Stimulated activated CD4-positive, alpha-beta T cell treated with anti-CD3 and anti-CD28 coated beads, Interleukin-2, amount 100 ng/mL, for 4 hours (primary cell): Measurements from ENCODE around the gene MYCBPAP.
A peak's percentile ranks its signal among the peaks of the same experiment; 100 is the strongest.
"Not testable (repeated sequence)": the region's sequence is repeated elsewhere in the genome, so short reads cannot be mapped to it uniquely, and the experiment has no call there.

Source experiments
- DNase-seq: peaks from one replicate; pipeline ENCODE4 v3.0.0-alpha.2; 2020; ENCODE audit warnings: low read depth

The MYCBPAP gene

DNA sequence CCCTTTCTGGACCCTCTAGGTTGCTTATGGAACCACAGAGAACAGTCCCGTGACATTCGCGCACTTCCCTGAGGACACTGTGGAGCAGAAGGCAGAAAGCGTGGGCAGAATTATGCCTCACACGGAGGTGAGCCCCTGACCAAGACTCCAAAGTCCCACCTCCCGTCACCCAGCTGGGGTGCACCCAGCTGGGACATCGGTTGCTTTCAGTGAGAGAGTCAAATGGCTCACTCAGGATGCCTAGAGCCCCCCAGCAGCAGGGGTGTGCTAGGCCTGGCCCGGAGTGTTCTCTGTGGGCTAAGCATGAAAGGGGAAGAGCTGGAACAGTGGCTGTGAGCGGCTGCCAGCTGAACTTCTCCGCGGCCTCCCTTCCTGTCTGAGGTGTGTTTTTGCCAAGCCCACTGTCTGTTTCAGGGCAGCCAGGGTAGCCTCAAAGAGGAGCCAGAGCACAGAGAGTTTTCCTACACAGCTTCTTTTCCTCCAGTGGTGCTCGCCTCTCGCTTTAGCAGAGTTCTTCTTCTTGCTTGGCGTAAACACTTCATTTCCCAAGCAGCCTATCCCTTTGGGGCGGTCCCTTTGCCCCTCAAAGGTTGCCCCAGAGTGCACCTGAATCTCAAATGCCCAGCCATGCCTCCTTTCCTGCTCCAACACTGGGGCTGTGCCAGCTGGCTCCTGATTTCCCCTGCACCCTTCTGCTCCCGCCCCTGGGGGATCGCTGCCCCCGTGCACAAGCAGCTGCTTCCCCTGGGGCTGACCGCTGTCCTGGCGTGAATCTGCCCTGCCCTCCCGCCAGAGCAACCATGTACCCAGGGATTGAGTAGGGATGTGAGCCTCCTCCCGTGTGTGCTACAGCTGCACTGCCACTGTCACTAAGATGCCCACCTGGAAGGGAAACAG lies 37.0 kb upstream of the MYCBPAP start:
- no peak for DNase-seq

DNA sequence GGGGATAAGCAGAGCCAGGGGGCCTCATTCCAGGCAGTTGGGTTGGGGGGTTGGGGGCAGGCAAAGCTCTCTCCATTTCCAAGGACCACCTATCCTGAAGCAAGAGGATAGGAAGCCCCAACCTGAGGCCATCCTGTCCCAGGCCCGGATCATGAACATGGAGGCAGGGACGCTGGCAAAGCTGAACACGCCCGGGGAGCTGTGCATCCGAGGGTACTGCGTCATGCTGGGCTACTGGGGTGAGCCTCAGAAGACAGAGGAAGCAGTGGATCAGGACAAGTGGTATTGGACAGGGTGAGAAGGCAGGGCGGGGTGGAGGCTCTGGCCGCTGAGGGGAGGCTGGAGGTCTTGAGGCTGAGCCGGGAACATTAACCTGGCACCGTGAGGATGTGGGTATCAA lies 36.0 kb upstream of the MYCBPAP start:
- no peak for DNase-seq

DNA sequence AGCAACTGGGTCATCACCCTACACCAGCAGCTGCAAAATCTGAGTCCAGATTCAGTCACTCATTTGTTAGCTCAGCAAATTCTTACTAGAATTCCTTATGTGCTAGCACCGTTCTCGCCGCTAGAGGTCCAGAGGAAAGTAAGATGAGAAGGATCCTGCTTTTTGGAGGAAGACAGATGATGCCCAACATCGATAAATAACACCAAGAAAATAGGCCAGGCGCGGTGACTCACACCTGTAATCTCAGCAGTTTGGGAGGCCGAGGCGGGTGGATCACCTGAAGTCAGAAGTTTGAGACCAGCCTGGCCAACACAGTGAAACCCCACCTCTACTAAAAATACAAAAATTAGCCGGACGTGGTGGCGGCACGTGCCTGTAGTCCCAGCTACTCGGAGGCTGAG lies 35.5 kb upstream of the MYCBPAP start:
- not testable (repeated sequence) for DNase-seq

DNA sequence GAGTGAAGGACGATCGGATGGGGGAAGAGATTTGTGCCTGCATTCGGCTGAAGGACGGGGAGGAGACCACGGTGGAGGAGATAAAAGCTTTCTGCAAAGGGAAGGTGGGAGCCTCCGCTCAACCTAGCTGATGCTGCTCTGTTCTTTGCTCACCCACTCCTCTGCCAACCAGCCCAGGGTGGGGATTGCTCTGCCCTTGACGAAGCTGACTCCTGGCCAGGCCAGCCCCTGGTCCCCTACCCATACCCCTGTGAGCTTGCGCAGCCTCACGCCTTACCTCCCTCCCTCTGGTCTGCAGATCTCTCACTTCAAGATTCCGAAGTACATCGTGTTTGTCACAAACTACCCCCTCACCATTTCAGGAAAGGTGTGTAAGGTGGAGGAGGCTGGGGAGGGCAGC lies 34.3 kb upstream of the MYCBPAP start:
- no peak for DNase-seq

DNA sequence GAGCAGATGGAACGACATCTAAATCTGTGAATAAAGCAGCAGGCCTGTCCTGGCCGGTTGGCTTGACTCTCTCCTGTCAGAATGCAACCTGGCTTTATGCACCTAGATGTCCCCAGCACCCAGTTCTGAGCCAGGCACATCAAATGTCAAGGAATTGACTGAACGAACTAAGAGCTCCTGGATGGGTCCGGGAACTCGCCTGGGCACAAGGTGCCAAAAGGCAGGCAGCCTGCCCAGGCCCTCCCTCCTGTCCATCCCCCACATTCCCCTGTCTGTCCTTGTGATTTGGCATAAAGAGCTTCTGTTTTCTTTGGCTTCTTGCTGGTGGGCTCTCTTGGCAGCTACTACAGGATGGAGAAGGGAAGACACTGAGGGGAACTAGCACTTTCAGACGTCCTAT lies 33.7 kb upstream of the MYCBPAP start:
- DNase-seq = no peak

DNA sequence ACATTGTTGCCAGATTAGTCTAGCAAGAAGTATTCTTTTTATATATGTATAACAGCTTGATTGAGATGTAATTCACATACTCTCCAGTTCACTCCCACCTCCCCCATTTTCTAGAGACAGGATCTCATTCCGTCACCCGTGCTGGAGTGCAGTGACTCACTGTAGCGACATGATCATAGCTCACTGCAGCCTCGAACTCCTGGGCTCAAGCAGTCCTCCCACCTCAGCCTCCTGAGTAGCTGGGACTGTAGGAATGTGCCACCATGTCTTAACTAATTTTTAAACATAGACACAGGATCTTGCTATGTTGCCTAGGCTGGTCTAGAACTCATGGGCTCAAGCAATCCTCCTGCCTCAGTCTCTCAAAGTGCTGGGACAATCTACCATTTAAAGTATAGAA lies 32.9 kb upstream of the MYCBPAP start:
- DNase-seq = no peak

DNA sequence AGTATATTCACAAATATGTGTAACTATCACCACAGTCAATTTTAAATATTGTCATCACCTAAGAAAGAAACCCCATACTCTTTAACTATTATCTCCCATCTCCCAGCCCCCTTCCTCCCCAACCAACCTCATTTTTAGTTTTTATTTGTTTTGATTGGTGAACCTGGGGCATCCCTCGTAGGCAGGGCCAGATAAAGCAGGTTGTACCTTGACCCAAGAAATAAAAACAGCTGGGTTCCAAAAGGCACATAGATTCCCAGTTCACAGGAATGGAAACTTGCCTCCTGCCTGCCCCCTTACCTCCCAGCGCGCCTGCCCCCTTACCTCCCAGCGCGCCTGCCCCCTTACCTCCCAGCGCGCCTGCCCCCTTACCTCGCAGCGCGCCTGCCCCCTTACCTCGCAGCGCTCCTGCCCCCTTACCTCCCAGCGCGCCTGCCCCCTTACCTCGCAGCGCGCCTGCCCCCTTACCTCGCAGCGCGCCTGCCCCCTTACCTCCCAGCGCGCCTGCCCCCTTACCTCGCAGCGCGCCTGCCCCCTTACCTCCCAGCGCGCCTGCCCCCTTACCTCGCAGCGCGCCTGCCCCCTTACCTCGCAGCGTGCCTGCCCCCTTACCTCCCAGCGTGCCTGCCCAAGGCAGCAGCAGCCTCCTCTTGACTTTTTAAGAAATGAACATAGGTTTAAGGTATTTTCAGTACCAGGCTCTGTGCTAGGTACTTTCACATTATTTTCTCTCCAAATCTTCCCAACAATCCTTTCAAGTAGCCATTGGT lies 32.3 kb upstream of the MYCBPAP start:
- DNase-seq = not testable (repeated sequence)

DNA sequence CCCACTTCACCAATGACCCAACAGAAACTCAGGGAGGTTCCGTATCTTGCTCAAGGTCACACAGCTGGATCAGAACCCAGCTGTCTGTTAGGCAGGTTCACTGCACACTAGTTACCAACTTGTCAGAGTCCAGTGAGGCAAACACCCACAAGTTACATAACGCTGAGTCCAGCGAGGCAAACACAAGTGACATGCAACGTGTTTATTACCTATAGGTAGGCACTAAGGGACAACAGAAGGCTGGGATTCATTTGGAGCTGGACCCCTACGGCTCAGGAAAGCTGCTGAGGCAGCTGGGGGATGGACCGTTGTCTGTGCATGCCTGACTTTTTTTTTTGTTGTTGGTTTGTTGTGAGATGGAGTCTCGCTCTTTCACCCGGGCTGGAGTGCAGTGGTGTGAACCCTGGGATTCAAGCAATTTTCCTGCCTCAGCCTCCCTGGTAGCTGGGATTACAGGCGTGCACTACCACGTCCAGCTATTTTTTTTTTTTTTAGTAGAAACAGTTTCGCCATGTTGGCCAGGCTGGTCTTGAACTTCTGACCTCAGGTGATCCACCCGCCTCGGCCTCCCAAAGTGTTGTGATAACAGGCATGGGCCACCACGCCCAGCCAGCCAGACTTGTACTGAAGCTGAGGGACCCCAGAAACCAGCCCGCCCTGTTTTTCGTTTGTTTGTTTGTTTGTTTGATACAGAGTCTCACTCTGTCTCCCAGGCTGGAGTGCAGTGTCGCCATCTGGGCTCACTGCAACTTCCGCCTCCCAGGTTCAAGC lies 31.5 kb upstream of the MYCBPAP start:
- DNase-seq = no peak

DNA sequence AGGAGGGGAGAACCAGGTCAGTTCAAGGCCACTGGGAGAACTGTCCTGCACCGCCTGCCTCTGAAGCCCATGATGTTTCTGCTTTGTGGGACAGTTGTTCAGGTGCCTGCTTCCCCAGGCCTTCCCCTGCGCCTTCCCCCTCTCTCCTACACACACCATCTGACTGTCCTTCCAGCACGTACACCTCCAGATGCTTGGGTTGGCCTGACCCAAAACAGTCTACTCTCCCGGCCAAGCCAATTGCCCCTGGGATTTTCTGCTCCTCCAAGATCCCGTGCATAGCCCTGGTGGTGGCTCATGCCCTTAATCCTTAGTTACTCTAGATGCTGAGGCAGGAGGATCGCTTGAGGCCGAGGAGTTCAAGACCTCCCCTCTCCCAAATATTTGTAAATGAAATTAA lies 30.3 kb upstream of the MYCBPAP start:
- DNase-seq = no peak

DNA sequence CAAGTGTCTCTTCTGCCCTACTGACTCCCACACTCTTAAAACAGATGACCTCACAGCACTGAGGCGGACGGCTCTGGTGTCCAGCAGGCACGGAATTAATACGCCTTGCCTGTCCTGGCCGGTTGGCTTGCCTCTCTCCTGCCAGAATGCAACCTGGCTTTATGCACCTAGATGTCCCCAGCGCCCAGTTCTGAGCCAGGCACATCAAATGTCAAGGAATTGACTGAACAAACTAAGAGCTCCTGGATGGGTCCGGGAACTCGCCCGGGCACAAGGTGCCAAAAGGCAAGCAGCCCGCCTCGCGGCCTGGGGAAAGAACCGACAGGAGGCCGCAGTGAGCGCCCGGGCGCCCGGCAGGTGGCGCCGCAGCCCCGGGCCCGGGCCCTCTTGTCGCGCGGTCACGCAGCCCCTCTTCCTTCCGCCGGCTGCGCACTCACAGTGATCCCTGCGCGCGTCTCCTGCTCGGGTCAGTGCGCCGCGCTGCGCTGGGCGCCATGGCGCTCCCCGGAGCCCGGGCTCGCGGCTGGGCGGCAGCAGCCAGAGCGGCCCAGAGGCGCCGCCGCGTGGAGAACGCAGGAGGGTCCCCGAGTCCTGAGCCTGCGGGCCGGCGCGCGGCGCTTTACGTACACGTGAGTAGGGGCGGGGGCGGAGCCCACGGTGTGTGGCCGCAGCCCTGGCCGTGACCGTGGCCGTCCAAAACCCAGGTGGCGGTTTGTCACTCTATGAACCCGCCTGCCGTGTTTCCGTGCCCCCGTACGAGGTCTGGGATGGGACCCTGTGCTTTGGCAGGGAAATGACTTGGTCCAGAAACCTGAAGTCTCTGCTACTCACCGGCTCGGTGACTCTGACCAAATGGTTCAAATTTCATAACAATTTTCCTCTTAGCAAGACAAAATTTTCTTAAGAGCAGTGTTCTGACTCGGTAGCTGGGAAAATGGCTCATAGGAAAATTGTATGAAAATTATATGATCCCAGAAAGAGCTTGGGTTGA lies 29.6 kb upstream of the MYCBPAP start, which contains the start of gene RSAD1:
RSAD1 (plus strand) TSS at position 470 of the 991 bp plus-strand sequence; CDS start at position 495, 25 bp downstream.
- peak; percentile 75 for DNase-seq

DNA sequence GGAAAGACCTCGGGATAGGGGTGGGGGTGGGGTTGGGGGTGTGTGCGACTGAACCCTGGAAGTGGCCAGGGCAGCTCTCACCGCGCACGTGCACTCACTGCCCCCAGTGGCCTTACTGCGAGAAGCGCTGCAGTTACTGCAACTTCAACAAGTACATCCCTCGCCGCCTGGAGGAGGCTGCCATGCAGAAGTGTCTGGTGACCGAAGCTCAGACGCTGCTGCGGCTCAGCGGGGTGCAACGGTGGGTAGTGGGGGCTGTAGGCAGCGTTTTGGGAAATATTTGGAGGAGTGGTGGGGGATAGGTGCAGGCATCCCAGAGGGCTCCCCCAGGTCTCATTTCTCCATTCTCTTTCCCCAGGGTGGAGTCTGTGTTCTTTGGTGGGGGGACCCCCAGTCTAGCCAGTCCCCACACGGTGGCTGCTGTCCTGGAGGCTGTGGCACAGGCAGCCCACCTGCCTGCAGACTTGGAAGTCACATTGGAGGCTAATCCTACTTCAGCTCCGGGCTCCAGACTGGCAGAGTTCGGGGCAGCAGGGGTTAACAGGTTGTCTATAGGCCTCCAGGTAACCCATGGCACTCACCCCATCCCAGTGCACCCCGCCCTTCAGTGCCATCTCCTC lies 28.6 kb upstream of the MYCBPAP start:
- DNase-seq = peak; percentile 51

DNA sequence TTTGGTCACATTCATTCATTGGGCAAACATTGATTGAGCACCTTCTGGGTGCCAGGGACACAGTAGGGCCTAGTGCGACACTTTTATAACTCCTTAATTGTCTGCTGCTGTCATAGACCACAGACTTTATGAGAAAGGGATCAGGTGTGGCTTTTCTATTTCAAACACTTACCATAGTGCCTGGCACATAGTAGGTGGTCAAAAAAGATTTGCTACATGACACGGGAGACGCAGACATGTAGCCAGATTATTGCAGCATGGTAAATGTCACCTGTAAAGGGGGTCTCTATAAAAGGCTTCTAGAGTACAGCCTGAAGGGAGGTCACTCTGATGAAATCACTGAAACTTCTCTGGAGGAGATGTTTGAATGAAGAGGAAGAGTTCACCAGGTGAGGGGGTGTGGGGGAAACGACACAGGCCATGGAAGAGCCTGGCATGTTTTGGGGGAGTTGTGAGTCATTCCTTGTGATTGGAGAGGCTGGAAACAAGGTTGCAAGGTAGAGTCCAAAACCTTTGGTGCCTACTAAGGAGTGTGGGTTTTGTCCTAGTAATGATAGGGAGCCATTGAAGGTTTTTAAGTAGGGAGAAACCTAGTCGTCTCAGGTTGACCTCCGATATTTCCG lies 28.0 kb upstream of the MYCBPAP start:
- DNase-seq = no peak

DNA sequence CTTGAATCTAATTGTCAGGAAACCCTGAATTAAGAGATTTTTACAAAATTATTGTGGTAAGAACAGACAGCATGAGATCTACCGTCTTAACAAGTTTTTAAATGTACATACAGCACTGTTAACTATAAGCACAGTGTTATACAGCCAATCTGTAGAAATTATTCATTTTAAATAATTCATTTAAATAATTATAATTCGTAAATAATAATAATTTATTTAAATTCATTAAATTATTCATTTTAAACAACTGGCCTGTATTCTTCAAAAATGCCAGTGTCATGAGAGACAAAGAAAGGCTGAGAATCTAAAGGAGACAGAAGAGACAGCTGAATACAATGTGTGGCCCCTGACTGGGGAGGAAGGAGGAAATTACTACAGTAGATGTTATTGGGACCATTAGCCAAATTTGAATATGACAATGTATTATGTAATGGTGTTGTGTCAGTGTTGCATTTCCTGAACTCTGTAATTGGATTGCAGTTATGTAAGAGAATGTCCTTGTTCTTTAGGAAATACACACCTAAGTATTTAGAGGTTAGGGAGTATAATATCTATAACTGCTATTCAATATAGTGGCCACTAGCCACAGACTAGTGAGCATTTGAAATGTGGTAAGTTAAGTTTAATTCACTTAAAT lies 27.3 kb upstream of the MYCBPAP start:
- DNase-seq = no peak

DNA sequence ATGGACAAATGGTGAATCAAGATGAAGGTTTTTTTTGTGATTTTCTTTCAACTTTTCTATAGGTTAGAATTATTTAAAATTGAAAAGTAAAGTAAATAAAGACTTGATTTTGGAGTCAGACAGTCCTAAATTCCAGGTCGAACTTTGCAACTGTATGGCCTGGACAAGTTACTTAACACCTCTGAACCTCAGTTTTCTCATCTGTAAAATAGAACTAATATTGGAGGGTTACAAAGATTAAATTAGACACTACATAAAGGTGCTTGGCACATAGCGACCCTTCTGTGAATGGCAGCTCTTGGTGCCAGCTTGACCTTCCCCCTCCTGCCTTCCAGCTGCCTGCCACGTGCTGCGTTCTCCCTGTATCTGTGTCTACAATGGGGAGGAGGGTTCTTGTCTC lies 26.6 kb upstream of the MYCBPAP start:
- no peak for DNase-seq

DNA sequence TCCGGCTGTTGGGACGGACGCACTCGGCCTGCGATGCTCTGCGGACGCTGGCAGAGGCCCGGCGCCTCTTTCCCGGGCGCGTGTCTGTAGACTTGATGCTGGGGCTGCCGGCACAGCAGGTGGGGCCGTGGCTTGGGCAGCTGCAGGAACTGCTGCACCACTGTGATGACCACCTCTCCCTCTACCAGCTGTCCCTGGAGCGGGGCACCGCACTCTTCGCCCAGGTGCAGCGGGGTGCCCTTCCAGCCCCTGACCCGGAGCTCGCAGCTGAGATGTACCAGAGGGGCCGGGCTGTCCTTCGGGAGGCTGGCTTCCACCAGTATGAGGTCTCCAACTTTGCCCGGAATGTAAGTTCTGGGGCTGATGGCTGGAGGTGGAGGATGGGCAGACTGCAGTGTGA lies 26.1 kb upstream of the MYCBPAP start:
- no peak for DNase-seq

DNA sequence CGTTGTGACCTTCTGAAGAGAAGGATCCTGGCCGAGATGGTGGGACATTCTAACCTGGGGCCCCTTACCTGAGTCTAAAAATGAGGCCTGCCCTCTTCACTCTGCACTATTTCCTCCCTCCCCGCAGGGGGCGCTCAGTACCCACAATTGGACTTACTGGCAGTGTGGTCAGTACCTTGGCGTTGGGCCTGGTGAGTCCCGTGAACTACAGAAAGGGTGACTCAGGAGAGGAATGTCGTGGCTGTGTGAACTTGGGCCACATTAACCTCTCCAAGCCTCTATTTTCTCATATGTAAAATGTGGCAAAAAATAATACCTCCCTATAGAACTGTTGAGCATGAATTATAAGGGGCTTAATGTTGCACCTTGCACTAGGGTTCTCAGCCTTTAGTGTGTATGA lies 25.7 kb upstream of the MYCBPAP start:
- peak; percentile 36 for DNase-seq

DNA sequence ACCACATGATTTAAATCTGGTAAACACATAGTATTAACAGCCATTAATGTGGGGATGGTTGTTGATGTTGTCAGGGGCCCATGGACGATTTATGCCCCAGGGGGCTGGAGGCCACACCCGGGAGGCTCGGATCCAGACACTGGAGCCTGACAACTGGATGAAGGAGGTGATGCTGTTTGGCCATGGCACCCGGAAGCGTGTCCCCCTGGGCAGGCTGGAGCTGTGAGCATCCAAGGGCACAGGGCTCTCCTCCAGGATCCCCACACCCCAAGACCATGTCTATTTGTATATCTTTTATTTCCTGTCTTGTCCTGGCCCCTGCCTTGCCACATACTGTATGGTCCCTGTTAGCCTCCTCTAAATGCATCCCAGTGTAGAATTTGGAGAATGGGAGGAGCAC lies 25.0 kb upstream of the MYCBPAP start:
- no peak for DNase-seq

DNA sequence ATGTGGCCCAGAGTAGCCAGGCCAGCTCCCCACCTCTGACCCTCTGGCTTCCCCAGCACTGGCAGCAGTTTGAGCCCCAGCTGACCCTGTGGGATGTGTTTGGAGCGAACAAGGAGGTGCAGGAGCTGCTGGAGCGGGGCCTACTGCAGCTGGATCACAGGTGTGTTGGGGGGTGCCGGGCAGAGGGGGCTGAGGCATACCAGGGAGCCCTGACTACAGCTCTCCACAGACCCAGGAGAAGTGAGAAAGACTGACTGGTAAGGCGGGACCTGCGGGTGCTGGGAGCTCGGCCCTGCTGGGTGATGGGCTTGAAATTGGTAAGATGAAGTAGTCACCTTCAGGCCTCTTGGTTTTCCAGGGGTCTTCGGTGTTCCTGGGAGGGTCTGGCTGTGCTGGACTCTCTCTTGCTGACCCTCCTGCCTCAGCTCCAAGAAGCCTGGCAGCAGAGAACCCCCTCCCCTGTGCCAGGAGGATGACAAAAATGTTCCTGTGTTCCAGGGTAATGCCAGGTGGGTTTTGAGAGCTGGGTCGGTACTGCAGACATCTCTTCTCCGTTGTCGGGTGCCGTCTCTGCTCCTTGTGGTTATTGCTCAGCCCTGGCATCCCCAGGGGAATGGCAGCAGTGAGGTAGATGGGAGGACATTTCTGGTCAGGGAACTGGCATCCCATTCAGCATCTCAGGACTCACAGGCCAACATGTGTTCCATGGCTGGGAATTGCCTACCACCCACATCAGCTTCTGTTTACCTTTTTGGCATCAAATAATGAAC lies 23.7 kb upstream of the MYCBPAP start:
- DNase-seq = no peak
